ENCODE data around the gene HERC5.

- TF ChIP-seq RAD21 (conservative IDR thresholded peaks at IDR 0.05 in 1 of 2, IDR thresholded peaks at IDR 0.05 in 1 of 2), result no peak
- TF ChIP-seq, protein P1, sequence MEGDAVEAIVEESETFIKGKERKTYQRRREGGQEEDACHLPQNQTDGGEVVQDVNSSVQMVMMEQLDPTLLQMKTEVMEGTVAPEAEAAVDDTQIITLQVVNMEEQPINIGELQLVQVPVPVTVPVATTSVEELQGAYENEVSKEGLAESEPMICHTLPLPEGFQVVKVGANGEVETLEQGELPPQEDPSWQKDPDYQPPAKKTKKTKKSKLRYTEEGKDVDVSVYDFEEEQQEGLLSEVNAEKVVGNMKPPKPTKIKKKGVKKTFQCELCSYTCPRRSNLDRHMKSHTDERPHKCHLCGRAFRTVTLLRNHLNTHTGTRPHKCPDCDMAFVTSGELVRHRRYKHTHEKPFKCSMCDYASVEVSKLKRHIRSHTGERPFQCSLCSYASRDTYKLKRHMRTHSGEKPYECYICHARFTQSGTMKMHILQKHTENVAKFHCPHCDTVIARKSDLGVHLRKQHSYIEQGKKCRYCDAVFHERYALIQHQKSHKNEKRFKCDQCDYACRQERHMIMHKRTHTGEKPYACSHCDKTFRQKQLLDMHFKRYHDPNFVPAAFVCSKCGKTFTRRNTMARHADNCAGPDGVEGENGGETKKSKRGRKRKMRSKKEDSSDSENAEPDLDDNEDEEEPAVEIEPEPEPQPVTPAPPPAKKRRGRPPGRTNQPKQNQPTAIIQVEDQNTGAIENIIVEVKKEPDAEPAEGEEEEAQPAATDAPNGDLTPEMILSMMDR (IDR thresholded peaks at IDR 0.05), result no peak
- no peak for TF ChIP-seq POLR2A (IDR thresholded peaks at IDR 0.05; ENCODE audit: low read length)
- TF ChIP-seq EP300 (IDR thresholded peaks at IDR 0.05), result no peak
- TF ChIP-seq, protein P2, sequence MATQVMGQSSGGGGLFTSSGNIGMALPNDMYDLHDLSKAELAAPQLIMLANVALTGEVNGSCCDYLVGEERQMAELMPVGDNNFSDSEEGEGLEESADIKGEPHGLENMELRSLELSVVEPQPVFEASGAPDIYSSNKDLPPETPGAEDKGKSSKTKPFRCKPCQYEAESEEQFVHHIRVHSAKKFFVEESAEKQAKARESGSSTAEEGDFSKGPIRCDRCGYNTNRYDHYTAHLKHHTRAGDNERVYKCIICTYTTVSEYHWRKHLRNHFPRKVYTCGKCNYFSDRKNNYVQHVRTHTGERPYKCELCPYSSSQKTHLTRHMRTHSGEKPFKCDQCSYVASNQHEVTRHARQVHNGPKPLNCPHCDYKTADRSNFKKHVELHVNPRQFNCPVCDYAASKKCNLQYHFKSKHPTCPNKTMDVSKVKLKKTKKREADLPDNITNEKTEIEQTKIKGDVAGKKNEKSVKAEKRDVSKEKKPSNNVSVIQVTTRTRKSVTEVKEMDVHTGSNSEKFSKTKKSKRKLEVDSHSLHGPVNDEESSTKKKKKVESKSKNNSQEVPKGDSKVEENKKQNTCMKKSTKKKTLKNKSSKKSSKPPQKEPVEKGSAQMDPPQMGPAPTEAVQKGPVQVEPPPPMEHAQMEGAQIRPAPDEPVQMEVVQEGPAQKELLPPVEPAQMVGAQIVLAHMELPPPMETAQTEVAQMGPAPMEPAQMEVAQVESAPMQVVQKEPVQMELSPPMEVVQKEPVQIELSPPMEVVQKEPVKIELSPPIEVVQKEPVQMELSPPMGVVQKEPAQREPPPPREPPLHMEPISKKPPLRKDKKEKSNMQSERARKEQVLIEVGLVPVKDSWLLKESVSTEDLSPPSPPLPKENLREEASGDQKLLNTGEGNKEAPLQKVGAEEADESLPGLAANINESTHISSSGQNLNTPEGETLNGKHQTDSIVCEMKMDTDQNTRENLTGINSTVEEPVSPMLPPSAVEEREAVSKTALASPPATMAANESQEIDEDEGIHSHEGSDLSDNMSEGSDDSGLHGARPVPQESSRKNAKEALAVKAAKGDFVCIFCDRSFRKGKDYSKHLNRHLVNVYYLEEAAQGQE (IDR thresholded peaks at IDR 0.05), result no peak
- TF ChIP-seq RFX5 (IDR thresholded peaks at IDR 0.05), result no peak
- no peak for TF ChIP-seq EHMT2 (IDR thresholded peaks at IDR 0.05; ENCODE audit: low read depth)
Measured at GRCh38 chr4:88440146-88440545, 16.8 kb upstream of the HERC5 start.

All from A549 (cell line).